ENCODE results near the gene HEXIM1.

HEXIM1 gene

DNA sequence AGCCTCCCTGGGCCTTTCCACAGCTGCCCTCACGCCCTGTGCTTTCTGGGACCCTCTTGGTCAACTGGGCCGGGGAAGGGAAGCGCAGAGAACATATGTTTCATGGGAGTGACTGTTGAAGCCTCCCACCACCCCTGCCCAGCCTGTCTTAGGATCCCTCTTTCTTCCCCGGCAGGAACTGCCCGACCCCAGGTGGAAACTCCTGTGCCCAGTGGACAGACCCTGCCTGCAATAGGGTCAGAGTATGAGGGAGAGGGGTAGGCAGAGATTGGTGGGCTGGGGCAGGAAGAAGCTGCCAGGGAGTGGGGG, 23.9 kb downstream of the HEXIM1 start:
- TF ChIP-seq, protein P1, sequence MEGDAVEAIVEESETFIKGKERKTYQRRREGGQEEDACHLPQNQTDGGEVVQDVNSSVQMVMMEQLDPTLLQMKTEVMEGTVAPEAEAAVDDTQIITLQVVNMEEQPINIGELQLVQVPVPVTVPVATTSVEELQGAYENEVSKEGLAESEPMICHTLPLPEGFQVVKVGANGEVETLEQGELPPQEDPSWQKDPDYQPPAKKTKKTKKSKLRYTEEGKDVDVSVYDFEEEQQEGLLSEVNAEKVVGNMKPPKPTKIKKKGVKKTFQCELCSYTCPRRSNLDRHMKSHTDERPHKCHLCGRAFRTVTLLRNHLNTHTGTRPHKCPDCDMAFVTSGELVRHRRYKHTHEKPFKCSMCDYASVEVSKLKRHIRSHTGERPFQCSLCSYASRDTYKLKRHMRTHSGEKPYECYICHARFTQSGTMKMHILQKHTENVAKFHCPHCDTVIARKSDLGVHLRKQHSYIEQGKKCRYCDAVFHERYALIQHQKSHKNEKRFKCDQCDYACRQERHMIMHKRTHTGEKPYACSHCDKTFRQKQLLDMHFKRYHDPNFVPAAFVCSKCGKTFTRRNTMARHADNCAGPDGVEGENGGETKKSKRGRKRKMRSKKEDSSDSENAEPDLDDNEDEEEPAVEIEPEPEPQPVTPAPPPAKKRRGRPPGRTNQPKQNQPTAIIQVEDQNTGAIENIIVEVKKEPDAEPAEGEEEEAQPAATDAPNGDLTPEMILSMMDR (IDR thresholded peaks at IDR 0.05; ENCODE audit: control insufficient read depth, insufficient read depth, low read depth, low read length, missing control alignments) = no peak
- no peak for DNase-seq (ENCODE audit: low read depth)
- H3K4me3 ChIP-seq (ENCODE audit: control insufficient read depth, low read depth, low read length) = peak overlapping the region; percentile 40

DNA sequence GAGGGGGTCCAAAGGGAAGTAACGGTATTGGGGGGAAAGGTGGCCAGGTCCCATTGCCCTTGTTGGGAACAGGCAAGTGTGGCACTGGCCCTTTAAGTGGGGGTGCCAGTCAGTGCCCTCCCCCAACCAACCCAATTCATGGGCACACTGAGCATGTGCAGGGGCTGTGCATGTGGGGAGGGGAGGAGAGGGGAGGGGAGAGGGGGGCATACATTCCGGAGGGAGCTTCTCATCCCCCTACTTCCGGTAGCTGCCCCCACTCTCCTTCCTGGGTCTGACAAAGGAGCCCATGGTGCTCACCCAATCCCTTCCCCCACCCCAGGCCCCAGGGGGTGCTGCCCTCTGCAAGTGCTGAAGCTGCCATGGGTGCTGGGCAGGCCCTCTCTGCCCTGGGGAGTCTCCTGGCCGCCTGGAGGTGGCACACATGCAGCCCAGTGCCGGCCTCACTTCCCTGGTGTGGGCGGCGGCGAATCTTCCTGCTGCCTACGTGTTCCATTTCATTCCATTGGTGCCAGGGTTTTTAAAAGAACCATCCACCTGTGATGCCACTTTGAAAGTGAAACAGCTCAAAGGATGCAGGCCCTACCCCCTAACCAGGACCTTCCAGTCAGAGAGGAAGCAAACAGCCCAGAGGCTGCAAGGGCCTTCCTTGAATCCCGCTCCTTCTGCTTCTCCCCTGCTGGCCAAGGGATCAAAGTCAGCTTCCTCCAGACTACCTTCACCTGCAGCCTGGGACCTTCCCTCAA, 24.4 kb downstream of the HEXIM1 start:
- H3K4me3 ChIP-seq (ENCODE audit: control insufficient read depth, low read depth, low read length) = peak overlapping the region; percentile 40
- no peak for DNase-seq (ENCODE audit: low read depth)
- TF ChIP-seq, protein P1 (IDR thresholded peaks at IDR 0.05; ENCODE audit: control insufficient read depth, insufficient read depth, low read depth, low read length, missing control alignments) = no peak

DNA sequence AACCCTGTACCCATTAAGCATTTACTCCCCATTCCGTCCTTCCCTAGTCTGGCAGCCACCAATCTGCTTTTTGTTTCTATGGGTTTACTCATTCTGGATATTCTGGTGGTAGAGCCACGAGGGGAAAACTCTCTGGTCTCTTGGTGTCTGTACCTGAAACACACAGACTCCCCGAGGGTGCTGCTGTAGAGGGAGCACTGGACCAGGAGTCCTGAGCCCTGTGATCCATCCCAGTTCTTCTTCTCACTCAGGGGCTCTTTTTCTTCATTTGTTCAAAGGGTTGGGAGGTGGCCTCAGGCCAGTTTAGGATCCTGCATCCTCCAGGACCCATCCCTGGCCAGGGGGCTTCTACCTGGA, 27.5 kb downstream of the HEXIM1 start:
- H3K4me3 ChIP-seq (ENCODE audit: control insufficient read depth, low read depth, low read length) = no peak overlapping the region
- no peak for DNase-seq (ENCODE audit: low read depth)
- TF ChIP-seq, protein P1 (IDR thresholded peaks at IDR 0.05; ENCODE audit: control insufficient read depth, insufficient read depth, low read depth, low read length, missing control alignments) = no peak

GRCh38 chr17:45177563-45177962, 29.3 kb downstream of the HEXIM1 start:
- H3K4me3 ChIP-seq (ENCODE audit: control insufficient read depth, low read depth, low read length) = no peak overlapping the region
- no peak for DNase-seq (ENCODE audit: low read depth)
- TF ChIP-seq, protein P1 (IDR thresholded peaks at IDR 0.05; ENCODE audit: control insufficient read depth, insufficient read depth, low read depth, low read length, missing control alignments) = no peak

- DNase-seq (ENCODE audit: low read depth) = no peak
- no peak overlapping the region for H3K4me3 ChIP-seq (ENCODE audit: control insufficient read depth, low read depth, low read length)
- TF ChIP-seq, protein P1 (IDR thresholded peaks at IDR 0.05; ENCODE audit: control insufficient read depth, insufficient read depth, low read depth, low read length, missing control alignments) = no peak
Measured at GRCh38 chr17:45184144-45184543, 35.9 kb downstream of the HEXIM1 start.

- no peak for DNase-seq (ENCODE audit: low read depth)
- TF ChIP-seq, protein P1 (IDR thresholded peaks at IDR 0.05; ENCODE audit: control insufficient read depth, insufficient read depth, low read depth, low read length, missing control alignments) = no peak
- no peak overlapping the region for H3K4me3 ChIP-seq (ENCODE audit: control insufficient read depth, low read depth, low read length)
Measured at GRCh38 chr17:45186801-45187354, 38.6 kb downstream of the HEXIM1 start.
